MM.1S (cell line): ENCODE data around the gene FAM107A.

Experiments used
- DNase-seq: peaks from one replicate; pipeline ENCODE4 v3.0.0-alpha.2; 2015
- H2AFZ ChIP-seq: fragments of 300-600 bp; sonication (generic); 2 replicates; pipeline ENCODE4 v1.6.0; 2016; ENCODE audit warnings: antibody characterized with exemption, low read length
- H3F3A ChIP-seq: fragments of 300-600 bp; sonication (generic); 2 replicates; pipeline ENCODE4 v1.6.1; 2016; ENCODE audit warnings: mild to moderate bottlenecking, antibody characterized with exemption, low read length, moderate library complexity, mixed read lengths; ENCODE audit not compliant: insufficient read depth
- H3K27ac ChIP-seq: fragments of 300-600 bp; sonication (generic); 2 replicates; pipeline ENCODE4 v1.5.1; 2016; ENCODE audit warnings: mild to moderate bottlenecking, low read length
- H3K27me3 ChIP-seq: fragments of 300-600 bp; sonication (generic); replicated peaks from 2 replicates; pipeline ENCODE4 v1.6.0; 2016; ENCODE audit warnings: low read length; ENCODE audit not compliant: insufficient read depth
- H3K36me3 ChIP-seq: fragments of 300-600 bp; sonication (generic); replicated peaks from 2 replicates; pipeline ENCODE4 v1.6.1; 2016; ENCODE audit warnings: mild to moderate bottlenecking, low read length, mixed read lengths; ENCODE audit not compliant: insufficient read depth
- H3K4me1 ChIP-seq: fragments of 300-600 bp; sonication (generic); 2 replicates; pipeline ENCODE4 v1.6.1; 2016; ENCODE audit warnings: low read length, mixed read lengths
- H3K4me2 ChIP-seq: fragments of 300-600 bp; sonication (generic); 2 replicates; pipeline ENCODE4 v1.6.0; 2016; ENCODE audit warnings: low read depth, low read length
- H3K4me3 ChIP-seq: fragments of 300-600 bp; sonication (generic); 2 replicates; pipeline ENCODE4 v1.5.1; 2016; ENCODE audit warnings: low read length, mixed read lengths
- H3K79me2 ChIP-seq: fragments of 300-600 bp; sonication (generic); 2 replicates; pipeline ENCODE4 v1.6.1; 2016; ENCODE audit warnings: mixed run types, low read length, mixed read lengths
- H3K9ac ChIP-seq: fragments of 300-600 bp; sonication (generic); 2 replicates; pipeline ENCODE4 v1.6.1; 2016; ENCODE audit warnings: low read length, mixed read lengths
- H3K9me2 ChIP-seq: fragments of 300-600 bp; sonication (generic); replicated peaks from 2 replicates; pipeline ENCODE4 v1.6.1; 2016; ENCODE audit warnings: mild to moderate bottlenecking, low read length, mixed read lengths; ENCODE audit not compliant: insufficient read depth
- H3K9me3 ChIP-seq: fragments of 300-600 bp; sonication (generic); replicated peaks from 2 replicates; pipeline ENCODE4 v1.6.1; 2016; ENCODE audit warnings: mild to moderate bottlenecking, low read length, mixed read lengths; ENCODE audit not compliant: insufficient read depth
- H4K20me1 ChIP-seq: fragments of 300-600 bp; sonication (generic); 2 replicates; pipeline ENCODE4 v1.6.1; 2016; ENCODE audit warnings: mild to moderate bottlenecking, low read length, moderate library complexity, mixed read lengths; ENCODE audit not compliant: insufficient read depth
- CTCF ChIP-seq: fragments of 300-600 bp; sonication (generic); IDR thresholded peaks from 2 replicates; pipeline ENCODE4 v1.5.1; 2016; ENCODE audit warnings: antibody characterized with exemption, low read length, mixed read lengths
- EZH2 ChIP-seq: fragments of 300-600 bp; sonication (generic); optimal IDR thresholded peaks from 2 replicates; pipeline ENCODE3; 2017; ENCODE audit warnings: low read depth, mild to moderate bottlenecking, antibody characterized with exemption, low read length, mixed read lengths
- EZH2phosphoT487 ChIP-seq: fragments of 300-600 bp; sonication (generic); IDR thresholded peaks from 2 replicates; pipeline ENCODE4 v1.6.1; 2018; ENCODE audit warnings: antibody characterized with exemption, low read length

FAM107A gene

GRCh38 chr3:58526515-58526957 is 50.7 kb downstream of the FAM107A start:
- no peaks in the 10 kb centered on the region for H3K4me1 ChIP-seq
- no peaks in the 10 kb centered on the region for H3K36me3 ChIP-seq
- TF ChIP-seq EZH2phosphoT487 (no peak), CTCF (no peak), EZH2 (no peak)
- H3K4me3 ChIP-seq: no peak overlapping the region
- H3K9ac ChIP-seq: no peak overlapping the region
- H3K27ac ChIP-seq: no peak overlapping the region
- H2AFZ ChIP-seq: no peak overlapping the region
- H3K27me3 ChIP-seq: no peaks in the 10 kb centered on the region
- H4K20me1 ChIP-seq: no peaks in the 10 kb centered on the region
- H3F3A ChIP-seq: no peaks in the 10 kb centered on the region
- no peaks in the 10 kb centered on the region for H3K9me3 ChIP-seq
- H3K4me2 ChIP-seq: no peak overlapping the region
- no peak for DNase-seq
- no peaks in the 10 kb centered on the region for H3K9me2 ChIP-seq
- no peaks in the 10 kb centered on the region for H3K79me2 ChIP-seq

- H3K27me3 ChIP-seq: no peaks in the 10 kb centered on the region
- no peaks in the 10 kb centered on the region for H3K36me3 ChIP-seq
- H3K9ac ChIP-seq: no peak overlapping the region
- H3K79me2 ChIP-seq: no peaks in the 10 kb centered on the region
- H3K27ac ChIP-seq: no peak overlapping the region
- no peaks in the 10 kb centered on the region for H4K20me1 ChIP-seq
- H3K4me2 ChIP-seq: no peak overlapping the region
- TF ChIP-seq EZH2phosphoT487 (no peak), CTCF (no peak)
- no peak for DNase-seq
- H3K4me3 ChIP-seq: no peak overlapping the region
- no peak overlapping the region for H2AFZ ChIP-seq
- H3K4me1 ChIP-seq: no peaks in the 10 kb centered on the region
- no peaks in the 10 kb centered on the region for H3K9me2 ChIP-seq
- no peaks in the 10 kb centered on the region for H3F3A ChIP-seq
- no peaks in the 10 kb centered on the region for H3K9me3 ChIP-seq
Measured at GRCh38 chr3:58524326-58524888, 52.8 kb downstream of the FAM107A start.

GRCh38 chr3:58522759-58523425 is 54.3 kb downstream of the FAM107A start:
- Histone ChIP-seq H3K9me3 (no peaks in the 10 kb centered on the region), H3K27ac (no peak overlapping the region), H3K9ac (no peak overlapping the region), H2AFZ (no peak overlapping the region), H3K79me2 (no peaks in the 10 kb centered on the region), H3K4me2 (no peak overlapping the region), H4K20me1 (no peaks in the 10 kb centered on the region), H3F3A (no peaks in the 10 kb centered on the region), H3K4me3 (no peak overlapping the region), H3K36me3 (no peaks in the 10 kb centered on the region), H3K4me1 (no peaks in the 10 kb centered on the region), H3K27me3 (no peaks in the 10 kb centered on the region), H3K9me2 (no peaks in the 10 kb centered on the region)
- TF ChIP-seq EZH2 (no peak), EZH2phosphoT487 (no peak), CTCF (no peak)
- DNase-seq: no peak
